ENCODE results near the gene TUBB4A. TPM values are rescaled to one million over a fixed set of nuclear protein-coding genes. Genes with fewer than 3 reads are reported as not detected.
A peak's percentile ranks its signal among the peaks of the same experiment; 100 is the strongest.

Gene TUBB4A
- total RNA-seq, 3 donors from 2014 or later = 0.26 to 14.6 (median 0.82) TPM

DNA sequence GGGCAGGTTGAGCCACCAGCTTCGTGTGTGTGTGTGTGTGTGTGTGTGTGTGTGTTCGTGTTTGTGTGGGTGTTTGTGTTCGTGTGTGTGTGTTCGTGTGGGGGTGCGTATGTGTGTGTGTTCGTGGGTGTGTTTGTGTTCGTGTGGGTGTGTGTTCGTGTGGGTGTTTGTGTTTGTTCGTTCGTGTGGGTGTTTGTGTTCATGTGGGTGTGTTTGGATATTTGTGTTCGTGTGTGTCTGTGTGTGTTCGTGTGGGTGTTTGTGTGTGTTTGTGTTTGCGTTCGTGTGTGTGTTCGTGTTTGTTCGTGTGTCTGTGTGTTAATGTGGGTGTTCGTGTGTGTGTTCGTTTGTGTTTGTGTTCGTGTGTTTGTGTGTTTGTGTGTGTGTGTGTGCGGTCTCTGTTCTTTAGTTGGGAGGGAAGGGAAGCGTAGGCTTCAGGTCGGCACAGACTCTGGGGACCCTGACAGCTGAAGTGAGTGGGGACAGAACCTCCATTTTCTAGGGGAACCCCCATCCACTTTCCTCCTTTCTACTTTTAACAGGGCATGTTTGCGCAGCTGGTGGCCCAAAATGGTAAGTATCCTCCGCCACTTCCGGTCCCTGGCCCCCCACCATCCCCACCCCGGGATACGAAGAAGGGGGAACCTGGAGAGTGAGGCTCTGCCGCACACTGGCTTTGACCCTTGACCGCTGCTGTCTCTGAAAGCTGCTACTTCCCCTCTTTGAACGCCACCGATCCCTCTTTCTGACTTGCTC is 30.3 kb upstream of the TUBB4A start:
- Histone ChIP-seq H3K9me3 (no peaks in the 10 kb centered on the region), H3K4me3 (no peak overlapping the region), H3K4me1 (ENCODE audit: low read depth) (peaks cover 19% of the 10 kb centered on the region), H3K36me3 (ENCODE audit: low read depth) (no peaks in the 10 kb centered on the region)
- intact Hi-C loops (cut with DNase I, micrococcal nuclease) = no loop called here
- DNase-seq (peak in 2 of 3 donors; percentile 45 to 61), ATAC-seq (no peak)
- no peak for TF ChIP-seq CTCF (IDR thresholded peaks at IDR 0.05)

- ATAC-seq (no peak), DNase-seq (no peak)
- H3K36me3 ChIP-seq (ENCODE audit: low read depth) = no peaks in the 10 kb centered on the region
- TF ChIP-seq CTCF (IDR thresholded peaks at IDR 0.05) = no peak
- H3K4me1 ChIP-seq (ENCODE audit: low read depth) = peaks cover 18% of the 10 kb centered on the region
- intact Hi-C loops (cut with DNase I, micrococcal nuclease) = no loop called here
- H3K4me3 ChIP-seq = no peak overlapping the region
- no peaks in the 10 kb centered on the region for H3K9me3 ChIP-seq
Measured at GRCh38 chr19:6531956-6532243, 29.8 kb upstream of the TUBB4A start.

- Histone ChIP-seq H3K4me1 (ENCODE audit: low read depth) (peaks cover 13% of the 10 kb centered on the region), H3K9me3 (no peaks in the 10 kb centered on the region), H3K4me3 (no peak overlapping the region), H3K36me3 (ENCODE audit: low read depth) (no peaks in the 10 kb centered on the region)
- ATAC-seq = peak; percentile 2
- intact Hi-C loops (cut with DNase I, micrococcal nuclease) = no loop called here
- no peak for TF ChIP-seq CTCF (IDR thresholded peaks at IDR 0.05)
- DNase-seq = peak in 1 of 3 donors; percentile 51
Measured at GRCh38 chr19:6531163-6531955, 29.2 kb upstream of the TUBB4A start.

GRCh38 chr19:6530386-6531162 is 28.5 kb upstream of the TUBB4A start, which contains the start of gene TNFSF9:
TSS of gene TNFSF9 (plus strand) at chr19:6531026. CDS start at chr19:6531037, 11 bp downstream.
- peak; percentile 92 to 96 (median 96) for DNase-seq
- peak; percentile 97 for ATAC-seq
- H3K4me1 ChIP-seq (ENCODE audit: low read depth) = peaks cover 9% of the 10 kb centered on the region
- no peak for TF ChIP-seq CTCF (IDR thresholded peaks at IDR 0.05)
- no peaks in the 10 kb centered on the region for H3K36me3 ChIP-seq (ENCODE audit: low read depth)
- H3K4me3 ChIP-seq = no peak within 1 kb of the TSS
- intact Hi-C loops (cut with DNase I, micrococcal nuclease) = no loop called here
- H3K9me3 ChIP-seq = no peaks in the 10 kb centered on the region

DNA sequence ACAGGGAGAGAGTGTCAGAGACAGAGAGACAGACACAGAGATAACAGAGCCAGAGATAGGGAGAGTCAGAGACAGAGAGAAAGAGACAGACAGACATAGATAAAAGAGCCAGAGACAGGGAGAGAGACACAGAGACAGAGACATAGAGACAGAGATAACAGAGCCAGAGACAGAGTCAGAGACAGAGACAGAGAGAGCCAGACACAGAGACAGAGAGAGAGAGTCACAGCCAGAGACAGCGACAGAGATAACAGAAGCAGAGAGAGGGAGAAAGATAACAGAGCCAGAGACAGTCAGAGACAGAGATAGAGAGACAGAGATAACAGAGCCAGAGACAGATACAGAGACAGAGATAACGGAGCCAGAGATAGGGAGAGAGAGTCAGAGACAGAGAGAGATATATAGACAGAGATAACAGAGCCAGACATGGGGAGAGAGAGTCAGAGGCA is 27.9 kb upstream of the TUBB4A start:
- Histone ChIP-seq H3K4me3 (no peak overlapping the region), H3K4me1 (ENCODE audit: low read depth) (peaks cover 9% of the 10 kb centered on the region), H3K36me3 (ENCODE audit: low read depth) (no peaks in the 10 kb centered on the region), H3K9me3 (no peaks in the 10 kb centered on the region)
- no peak for DNase-seq
- intact Hi-C loops (cut with DNase I, micrococcal nuclease) = no loop called here
- no peak for ATAC-seq
- no peak for TF ChIP-seq CTCF (IDR thresholded peaks at IDR 0.05)

All from mucosa of descending colon (tissue), 3 donors.